Mucosa of rectum (tissue), 2 donors: Measurements from ENCODE around the gene PROSER3.
"Not testable (repeated sequence)": the region's sequence is repeated elsewhere in the genome, so short reads cannot be mapped to it uniquely, and the experiment has no call there.

Experiments
- H3K27ac ChIP-seq, 2 donors: one replicate each; pipeline ENCODE4 v1.7.0; 2013; ENCODE audit warnings: inconsistent platforms in 2 of 2, low read depth in 2 of 2, low read length in 2 of 2
- H3K27me3 ChIP-seq, 2 donors: one replicate each; pipeline ENCODE4 v1.7.0; 2013; ENCODE audit warnings: low read length in 2 of 2; ENCODE audit not compliant: control insufficient read depth in 2 of 2, insufficient read depth in 2 of 2
- H3K36me3 ChIP-seq, 2 donors: one replicate each; pipeline ENCODE4 v1.7.0; 2013; ENCODE audit warnings: low read length in 2 of 2; ENCODE audit not compliant: control insufficient read depth in 2 of 2, insufficient read depth in 2 of 2
- H3K4me1 ChIP-seq, 2 donors: one replicate each; pipeline ENCODE4 v1.7.0; 2013; ENCODE audit warnings: low read length in 2 of 2, mild to moderate bottlenecking in 1 of 2; ENCODE audit not compliant: control insufficient read depth in 2 of 2, insufficient read depth in 2 of 2
- H3K4me3 ChIP-seq, 2 donors: one replicate each; pipeline ENCODE4 v1.7.0; 2013; ENCODE audit warnings: low read length in 2 of 2
- H3K9ac ChIP-seq, 2 donors: one replicate each; pipeline ENCODE4 v1.7.0; 2013; ENCODE audit warnings: low read length in 2 of 2, low read depth in 1 of 2, mild to moderate bottlenecking in 1 of 2
- H3K9me3 ChIP-seq, 2 donors: one replicate each; pipeline ENCODE4 v1.7.0; 2013; ENCODE audit warnings: low read length in 2 of 2; ENCODE audit not compliant: control insufficient read depth in 2 of 2
- donor health status: healthy.
- donor health status: Normal muscosa, but diverticular disease.

Gene PROSER3

DNA sequence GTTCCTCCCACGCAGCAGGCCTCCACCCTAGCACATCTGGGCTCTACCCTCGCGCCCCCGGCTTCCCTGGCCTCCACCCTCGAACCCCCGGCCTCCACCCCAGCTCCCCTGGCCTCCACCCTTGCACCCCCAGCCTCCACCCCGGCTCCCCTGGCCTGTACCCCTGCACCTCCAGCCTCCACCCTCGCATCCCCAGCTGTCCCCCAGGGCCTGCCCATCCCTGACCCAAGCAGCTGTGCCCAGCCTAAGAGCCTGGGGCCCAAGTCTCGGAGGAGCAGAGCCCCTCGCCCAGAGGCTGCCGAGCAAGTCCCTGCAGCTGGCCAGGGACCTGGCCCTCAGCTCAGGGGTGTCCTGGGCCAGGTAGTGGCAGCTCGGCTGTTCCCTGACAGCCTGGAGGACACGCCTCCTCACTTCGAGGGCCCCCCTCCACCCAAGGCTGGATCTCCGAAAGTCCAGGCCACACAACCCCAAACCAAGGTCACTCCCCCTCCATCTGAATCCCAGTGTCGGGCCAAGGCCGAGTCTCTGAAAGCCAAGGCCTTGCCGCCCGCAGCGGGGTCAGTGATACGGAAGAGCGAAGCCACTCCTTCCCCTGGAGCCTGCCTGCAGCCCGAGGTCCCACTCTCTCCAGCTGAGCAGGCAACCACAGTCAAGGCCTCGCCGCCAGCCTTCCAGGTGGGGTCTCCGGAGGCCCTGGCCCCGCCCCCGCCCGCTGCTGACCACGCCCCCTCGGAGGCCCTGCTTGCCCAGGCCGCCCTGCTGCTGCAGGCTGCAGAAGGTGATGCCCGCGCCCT is 9.5 kb downstream of the PROSER3 start:
- H3K9me3 ChIP-seq = no peaks in the 10 kb centered on the region
- no peaks in the 10 kb centered on the region for H3K4me1 ChIP-seq
- no peak overlapping the region for H3K9ac ChIP-seq
- no peaks in the 10 kb centered on the region for H3K27me3 ChIP-seq
- no peak overlapping the region for H3K27ac ChIP-seq
- H3K36me3 ChIP-seq = peaks cover 6 to 14% of the 10 kb centered on the region in 2 donors
- no peak overlapping the region for H3K4me3 ChIP-seq

DNA sequence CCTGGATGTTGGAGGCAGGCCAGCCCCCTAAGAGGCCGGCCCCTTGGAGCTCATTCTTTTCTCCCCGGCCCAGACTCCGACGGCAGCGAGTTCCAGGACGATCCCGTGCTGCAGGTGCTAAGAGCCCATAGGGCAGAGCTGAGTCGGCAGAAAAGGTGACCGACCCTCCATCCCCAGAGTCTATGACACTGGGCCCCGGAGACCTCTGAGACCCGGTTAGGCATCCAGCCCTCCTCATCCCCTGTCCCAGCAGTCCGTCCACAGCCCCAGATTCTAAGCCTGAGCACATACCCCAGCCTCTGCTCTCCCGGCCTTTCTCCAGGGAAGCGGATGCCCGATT is 10.1 kb downstream of the PROSER3 start:
- H3K9ac ChIP-seq = no peak overlapping the region
- H3K4me1 ChIP-seq = no peaks in the 10 kb centered on the region
- no peak overlapping the region for H3K4me3 ChIP-seq
- no peaks in the 10 kb centered on the region for H3K27me3 ChIP-seq
- H3K36me3 ChIP-seq = peaks cover 6 to 14% of the 10 kb centered on the region in 2 donors
- H3K27ac ChIP-seq = no peak overlapping the region
- no peaks in the 10 kb centered on the region for H3K9me3 ChIP-seq

DNA sequence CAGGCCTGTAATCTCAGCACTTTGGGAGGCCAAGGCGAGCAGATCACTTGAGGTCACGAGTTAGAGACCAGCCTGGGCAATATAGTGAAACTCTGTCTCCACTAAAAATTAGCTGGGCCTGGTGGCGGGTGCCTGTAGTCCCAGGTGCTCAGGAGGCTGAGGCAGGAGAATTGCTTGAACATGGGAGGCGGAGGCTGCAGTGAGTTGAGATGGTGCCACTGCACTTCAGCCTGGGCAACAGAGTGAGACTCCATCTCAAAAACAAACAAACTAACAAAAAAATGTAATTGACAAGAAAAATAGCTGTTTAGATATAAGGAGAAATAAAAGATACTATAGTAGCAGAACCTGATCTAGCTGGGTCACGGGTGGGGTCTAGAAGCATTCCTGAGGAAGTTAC is 14.4 kb downstream of the PROSER3 start:
- not testable (repeated sequence) for H3K4me1 ChIP-seq, H3K4me3 ChIP-seq, H3K27ac ChIP-seq, H3K9ac ChIP-seq, H3K9me3 ChIP-seq, H3K36me3 ChIP-seq, H3K27me3 ChIP-seq

DNA sequence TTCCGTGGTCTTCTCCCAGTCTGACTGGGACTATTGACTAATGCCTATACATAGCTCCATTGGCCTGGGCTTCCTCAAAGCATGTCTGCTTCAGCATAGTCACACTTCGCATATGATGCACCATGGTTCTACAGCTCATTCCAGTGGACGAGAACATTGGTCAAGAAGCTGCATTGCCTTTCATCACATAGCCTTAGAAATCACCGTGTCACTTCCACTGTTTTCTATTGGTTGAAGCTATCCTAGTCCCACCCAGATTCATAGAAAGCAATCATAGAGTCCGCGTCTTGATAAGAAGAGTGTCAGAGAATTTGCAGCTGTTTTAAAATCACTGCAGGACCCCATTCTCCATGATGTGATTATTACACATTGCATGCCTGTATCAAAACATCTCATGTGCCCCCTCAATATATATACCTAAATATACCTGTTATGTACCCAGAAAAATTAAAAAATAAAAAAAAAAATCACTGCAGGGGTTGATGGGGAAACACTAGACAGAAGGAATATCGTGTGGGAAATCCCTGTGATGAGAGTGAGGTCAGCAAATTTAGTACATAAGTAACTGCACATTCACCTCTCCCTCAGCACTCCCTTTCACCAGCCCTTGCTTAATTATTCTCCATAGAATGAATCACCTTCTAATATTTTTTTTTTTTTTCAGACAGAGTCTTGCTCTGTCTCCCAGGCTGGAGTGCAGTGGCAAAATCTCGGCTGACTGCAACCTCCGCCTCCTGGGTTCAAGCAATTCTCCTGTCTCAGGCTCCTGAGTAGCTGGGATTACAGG is 15.2 kb downstream of the PROSER3 start:
- H3K27ac ChIP-seq = no peak overlapping the region
- no peak overlapping the region for H3K9ac ChIP-seq
- no peaks in the 10 kb centered on the region for H3K27me3 ChIP-seq
- peaks cover 0 to 3% of the 10 kb centered on the region in 2 donors for H3K36me3 ChIP-seq
- H3K4me3 ChIP-seq = no peak overlapping the region
- no peaks in the 10 kb centered on the region for H3K9me3 ChIP-seq
- H3K4me1 ChIP-seq = peaks cover 4 to 7% of the 10 kb centered on the region in 2 donors

DNA sequence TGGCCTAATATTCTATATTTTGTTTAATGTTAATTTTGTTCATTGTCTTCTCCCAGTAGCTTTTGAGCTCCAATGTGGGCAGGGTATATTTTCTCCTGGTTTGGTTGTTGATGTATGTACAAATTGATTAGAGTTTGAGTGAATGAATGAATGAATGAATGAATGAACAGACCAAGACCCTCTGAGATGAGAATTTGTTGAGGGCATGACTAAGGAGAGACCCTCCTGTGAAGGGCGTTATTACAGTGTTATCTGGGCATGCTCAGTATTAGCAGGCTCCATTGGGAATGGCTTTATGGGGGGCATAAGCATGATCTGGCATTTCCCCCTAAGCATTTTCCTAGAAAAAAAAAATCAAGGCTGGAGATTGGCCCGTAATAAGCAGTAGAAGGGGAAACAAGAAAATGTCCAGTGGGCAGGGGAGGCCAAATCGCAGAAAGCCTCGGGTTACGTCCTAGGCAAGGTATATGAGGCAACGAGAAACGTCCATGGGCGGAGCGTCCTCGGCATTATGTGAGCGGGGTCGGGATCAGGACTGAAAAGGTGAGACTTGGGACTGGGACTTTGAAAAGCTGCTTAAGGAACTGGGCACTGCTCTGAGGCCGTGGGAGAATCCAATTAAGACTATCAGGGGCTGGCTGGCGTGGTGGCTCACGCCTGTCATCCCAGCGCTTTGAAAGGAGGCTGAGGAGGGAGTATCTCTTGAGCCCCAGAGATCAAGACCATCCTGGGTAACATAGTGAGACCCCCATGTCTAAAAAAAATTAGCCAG is 16.5 kb downstream of the PROSER3 start:
- Histone ChIP-seq H3K9me3 (no peaks in the 10 kb centered on the region), H3K9ac (no peak overlapping the region), H3K4me1 (peaks cover 4 to 7% of the 10 kb centered on the region in 2 donors), H3K4me3 (peak overlapping the region; percentile 56 to 68), H3K27me3 (no peaks in the 10 kb centered on the region), H3K36me3 (peaks cover 0 to 4% of the 10 kb centered on the region in 2 donors), H3K27ac (no peak overlapping the region)

DNA sequence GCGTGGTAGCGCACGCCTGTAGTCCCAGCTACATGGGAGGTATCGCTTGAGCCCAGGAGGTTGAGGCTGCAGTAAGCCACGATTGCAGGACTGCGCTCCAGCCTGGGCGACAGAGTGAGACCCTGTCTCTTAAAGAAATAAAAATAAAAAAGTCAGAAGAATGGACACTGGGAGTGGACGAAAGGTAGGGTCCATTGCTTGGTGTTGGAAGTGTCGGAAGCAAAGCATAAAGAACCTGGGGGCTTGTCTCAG is 17.0 kb downstream of the PROSER3 start:
- peak overlapping the region; percentile 56 to 68 for H3K4me3 ChIP-seq
- peaks cover 4 to 7% of the 10 kb centered on the region in 2 donors for H3K4me1 ChIP-seq
- peaks cover 0 to 4% of the 10 kb centered on the region in 2 donors for H3K36me3 ChIP-seq
- H3K27ac ChIP-seq = no peak overlapping the region
- H3K9me3 ChIP-seq = no peaks in the 10 kb centered on the region
- no peak overlapping the region for H3K9ac ChIP-seq
- no peaks in the 10 kb centered on the region for H3K27me3 ChIP-seq

DNA sequence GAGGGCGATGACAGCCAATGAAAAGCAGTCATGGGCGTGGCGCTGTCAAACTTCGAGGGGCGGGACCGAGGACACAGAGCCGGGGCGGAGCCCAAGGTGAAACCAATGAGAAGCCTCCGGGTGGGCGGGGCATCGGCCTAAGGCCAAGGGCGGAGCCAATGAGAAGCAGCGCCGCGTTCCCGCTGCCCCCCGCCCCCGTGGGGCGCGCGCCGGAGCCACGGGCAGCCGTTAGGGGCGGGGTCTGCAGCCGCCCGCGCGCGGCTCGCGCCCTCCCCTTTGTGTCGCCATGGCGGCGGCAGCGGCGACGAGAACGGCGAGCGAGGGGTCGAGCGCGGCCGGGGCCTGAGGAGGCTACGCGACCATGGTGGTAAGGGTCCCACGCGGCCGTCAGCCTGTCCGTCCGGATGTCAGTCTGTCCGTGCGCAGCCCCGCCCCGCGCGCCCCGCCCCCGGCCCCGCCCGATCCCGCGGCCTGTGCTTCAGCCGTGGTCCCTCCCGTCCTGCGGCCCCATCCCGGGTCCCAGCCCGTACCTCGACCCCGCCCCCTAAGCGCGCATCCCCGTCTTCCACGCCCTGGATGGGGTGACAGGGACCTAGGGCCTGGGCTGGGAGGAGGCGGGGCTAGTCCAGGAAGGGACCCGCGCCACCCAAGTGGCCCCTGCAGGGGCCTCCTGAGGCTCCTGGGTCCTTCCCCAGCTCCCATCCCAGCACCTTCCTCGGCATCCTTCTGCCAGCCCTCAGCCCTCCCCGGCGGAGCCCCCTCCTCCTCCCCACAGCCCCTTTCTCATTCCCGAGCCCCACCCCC is 17.5 kb downstream of the PROSER3 start, which contains the start of gene ARHGAP33:
Gene ARHGAP33 (plus strand): TSS at position 267 of the 804 bp plus-strand sequence. CDS start 95 bp downstream, at position 362.
- no peaks in the 10 kb centered on the region for H3K27me3 ChIP-seq
- no peak within 1 kb of the TSS for H3K27ac ChIP-seq
- peaks cover 0 to 4% of the 10 kb centered on the region in 2 donors for H3K36me3 ChIP-seq
- H3K4me1 ChIP-seq = peaks cover 4 to 7% of the 10 kb centered on the region in 2 donors
- peak within 1 kb of the TSS; percentile 51 to 52 for H3K9ac ChIP-seq
- no peaks in the 10 kb centered on the region for H3K9me3 ChIP-seq
- H3K4me3 ChIP-seq = peak within 1 kb of the TSS; percentile 56 to 68

DNA sequence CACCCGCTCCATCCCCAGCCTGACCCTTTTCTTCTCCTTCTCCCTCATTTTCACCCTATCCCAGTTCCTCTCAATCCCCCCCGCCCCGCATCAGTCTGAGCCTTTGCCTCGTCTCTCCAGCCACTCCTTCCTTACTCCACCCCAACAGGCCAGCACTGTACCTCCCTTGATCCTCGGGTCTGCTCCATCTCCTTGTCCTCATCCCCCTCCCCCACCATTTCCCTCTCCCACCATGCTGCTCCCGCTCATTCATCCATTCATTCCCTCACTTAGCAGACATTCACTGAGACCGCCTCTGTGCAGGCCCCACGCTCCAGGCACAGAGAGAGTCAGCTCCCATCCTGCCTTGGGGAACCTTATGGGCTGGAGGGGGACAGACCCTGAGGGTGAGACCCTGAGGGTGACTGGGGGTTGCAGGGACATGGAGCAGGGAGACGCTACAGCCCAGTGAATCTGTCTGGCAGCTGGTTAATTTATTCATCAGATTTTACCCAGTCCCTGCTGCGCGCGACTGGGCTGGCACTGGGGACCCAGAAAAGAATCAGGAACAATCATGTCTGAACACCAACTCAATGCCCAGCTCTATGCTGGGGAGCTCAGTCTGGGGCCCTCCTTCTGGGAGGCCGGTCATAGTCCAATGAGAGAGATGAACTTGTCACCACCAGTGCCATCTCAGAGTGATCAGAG is 18.3 kb downstream of the PROSER3 start:
- Histone ChIP-seq H3K9ac (peak overlapping the region; percentile 7 to 52), H3K27me3 (no peaks in the 10 kb centered on the region), H3K4me1 (peaks cover 4 to 7% of the 10 kb centered on the region in 2 donors), H3K27ac (no peak overlapping the region), H3K36me3 (peaks cover 0 to 4% of the 10 kb centered on the region in 2 donors), H3K4me3 (peak overlapping the region in 1 of 2 donors; percentile 56), H3K9me3 (no peaks in the 10 kb centered on the region)

DNA sequence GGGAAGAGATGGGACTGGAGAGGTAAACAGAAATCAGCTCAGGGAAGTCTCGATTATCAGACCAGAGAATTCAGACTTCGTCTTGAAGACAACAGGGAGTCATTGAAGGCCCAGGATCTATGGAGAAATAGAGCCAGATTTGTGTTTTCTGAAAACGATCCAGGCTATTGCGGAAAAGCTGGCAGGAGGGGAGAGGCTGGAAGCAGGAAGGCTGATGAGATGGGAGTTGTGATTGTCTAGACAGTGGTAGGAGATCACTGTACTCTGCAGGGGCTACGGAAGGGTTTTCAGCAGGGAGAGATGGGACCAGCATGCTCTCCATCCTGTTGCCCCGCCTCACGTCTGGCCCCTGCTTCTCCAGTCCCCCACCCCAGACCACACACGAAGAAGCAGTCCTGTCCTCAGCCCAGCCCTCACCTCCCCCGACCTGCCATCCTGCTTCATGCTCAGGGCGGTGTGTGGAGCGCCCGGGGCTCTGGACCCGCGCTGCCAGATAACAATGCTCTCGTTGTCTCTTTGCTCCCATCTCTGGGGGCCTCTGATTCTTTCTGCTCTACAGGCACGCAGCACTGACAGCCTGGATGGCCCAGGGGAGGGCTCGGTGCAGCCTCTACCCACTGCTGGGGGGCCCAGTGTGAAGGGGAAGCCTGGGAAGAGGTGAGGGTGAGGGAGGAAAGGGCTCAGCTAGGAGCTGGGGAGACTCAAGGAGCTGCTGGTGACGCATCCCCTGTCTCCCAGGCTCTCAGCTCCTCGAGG is 19.3 kb downstream of the PROSER3 start:
- Histone ChIP-seq H3K36me3 (peaks cover 3 to 4% of the 10 kb centered on the region in 2 donors), H3K9ac (no peak overlapping the region), H3K27ac (no peak overlapping the region), H3K27me3 (no peaks in the 10 kb centered on the region), H3K9me3 (no peaks in the 10 kb centered on the region), H3K4me3 (no peak overlapping the region), H3K4me1 (peaks cover 4 to 7% of the 10 kb centered on the region in 2 donors)
